HepG2 (cell line): Measurements from ENCODE around the gene CCDC116. TPM values are rescaled to one million over a fixed set of nuclear protein-coding genes. Genes with fewer than 3 reads are reported as not detected.

ENCODE experiments used
- AKNA ChIP-seq: sonication (generic); formaldehyde crosslinking; IDR thresholded peaks from 2 replicates; pipeline ENCODE4 v1.4.0; 2020; ENCODE audit warnings: missing genetic modification reagents, borderline replicate concordance
- NFAT5 ChIP-seq: sonication (generic); formaldehyde crosslinking; IDR thresholded peaks from 2 replicates; pipeline ENCODE4 v1.4.0; 2020; ENCODE audit warnings: missing genetic modification reagents
- SIN3B ChIP-seq: fragments of 150-350 bp; IDR thresholded peaks from 2 replicates; pipeline ENCODE4 v1.6.1; 2014; ENCODE audit warnings: low read length
- ZC3H13 ChIP-seq: sonication (generic); formaldehyde crosslinking; IDR thresholded peaks from 2 replicates; pipeline ENCODE4 v1.8.1; 2023; ENCODE audit warnings: mild to moderate bottlenecking, missing genetic modification reagents, moderate library complexity
- ZNF567 ChIP-seq: sonication (generic); formaldehyde crosslinking; IDR thresholded peaks from 2 replicates; pipeline ENCODE4 v1.8.1; 2023; ENCODE audit warnings: mild to moderate bottlenecking, missing genetic modification reagents, borderline replicate concordance
- polyA plus RNA-seq, 8 experiments: library from polyadenylated mRNA; depleted of rRNA in 3 of 8; stranded (reverse) in 7 of 8; unstranded in 1 of 8; fragments of >200 nt; fragmentation: Illumina TruSeq in 4 of 8; extraction: Trizol in 4 of 8; gene quantifications; 2 replicates each; pipeline versions ENCODE4 v1.2.1 to v1.2.3, GENCODE V29; 2011 to 2016; ENCODE audit warnings: low read depth in 4 of 8, missing spikeins in 1 of 8, mixed read lengths in 1 of 8; ENCODE audit not compliant: insufficient read depth in 1 of 8
- total RNA-seq, 5 experiments: library from RNA; depleted of rRNA; stranded (reverse); fragments of >200 nt; fragmentation: Illumina TruSeq; extraction: Trizol; gene quantifications; 2 replicates each; pipeline ENCODE4 v1.2.3, GENCODE V29; 2016; ENCODE audit warnings: low read depth in 1 of 5
- TF ChIP-seq, protein P1 (sequence below): sonication (generic); formaldehyde crosslinking; IDR thresholded peaks from 2 replicates; pipeline ENCODE4 v1.5.0; 2020; ENCODE audit warnings: missing genetic modification reagents
- TF ChIP-seq, protein P2 (sequence below): sonication (generic); formaldehyde crosslinking; IDR thresholded peaks from 2 replicates; pipeline ENCODE4 v1.8.1; 2023; ENCODE audit warnings: missing genetic modification reagents, inconsistent platforms, borderline replicate concordance
- TF ChIP-seq, protein P3 (sequence below): sonication (generic); formaldehyde crosslinking; IDR thresholded peaks from 2 replicates; pipeline ENCODE4 v1.4.0; 2020; ENCODE audit warnings: low read depth, missing genetic modification reagents
- TF ChIP-seq, protein P4 (sequence below): sonication (generic); formaldehyde crosslinking; IDR thresholded peaks from 2 replicates; pipeline ENCODE4 v1.4.0; 2020; ENCODE audit warnings: missing genetic modification reagents; ENCODE audit errors: not compliant biosample characterization

The CCDC116 gene
- total and polyA plus RNA-seq, 2 of the 13 experiments (the other 11 are each of a cell fraction or from before 2014, with no cell fraction given), result 0.15 to 0.33 TPM

DNA sequence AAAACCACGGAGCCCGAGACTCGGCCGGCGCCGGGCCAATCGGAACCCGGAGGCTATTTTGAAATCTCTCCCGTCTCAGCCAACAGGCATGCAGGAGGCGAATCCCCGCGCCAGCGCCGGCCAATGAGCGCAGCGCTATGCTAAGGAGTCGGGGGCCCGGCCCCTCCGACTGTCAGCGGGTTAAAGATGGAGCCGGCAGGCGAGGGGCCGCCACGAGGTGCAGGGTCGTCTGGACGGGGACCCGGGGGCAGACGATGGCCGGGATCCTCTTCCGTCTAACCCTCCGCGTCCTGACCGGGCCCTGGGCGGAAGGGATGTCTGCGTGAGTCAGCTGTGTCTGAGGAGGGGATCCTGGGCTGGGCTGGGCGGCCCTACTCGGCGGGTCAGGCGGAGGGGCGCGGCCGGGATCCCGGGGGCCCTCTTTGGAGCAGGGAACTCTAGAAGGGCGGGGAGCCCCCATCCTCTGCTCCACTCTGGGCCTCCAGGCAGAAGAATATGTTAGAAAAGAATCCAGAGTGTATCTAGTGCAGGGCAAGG lies 19.5 kb downstream of the CCDC116 start (continued):
- TF ChIP-seq NFAT5 (0 out of 2 replicates have a peak, but pooled peaks have one; percentile 25), ZC3H13 (no peak), AKNA (CRISPR knock-in tag) (no peak), ZNF567 (CRISPR knock-in tag) (no peak), SIN3B (no peak)
- TF ChIP-seq, protein P1, sequence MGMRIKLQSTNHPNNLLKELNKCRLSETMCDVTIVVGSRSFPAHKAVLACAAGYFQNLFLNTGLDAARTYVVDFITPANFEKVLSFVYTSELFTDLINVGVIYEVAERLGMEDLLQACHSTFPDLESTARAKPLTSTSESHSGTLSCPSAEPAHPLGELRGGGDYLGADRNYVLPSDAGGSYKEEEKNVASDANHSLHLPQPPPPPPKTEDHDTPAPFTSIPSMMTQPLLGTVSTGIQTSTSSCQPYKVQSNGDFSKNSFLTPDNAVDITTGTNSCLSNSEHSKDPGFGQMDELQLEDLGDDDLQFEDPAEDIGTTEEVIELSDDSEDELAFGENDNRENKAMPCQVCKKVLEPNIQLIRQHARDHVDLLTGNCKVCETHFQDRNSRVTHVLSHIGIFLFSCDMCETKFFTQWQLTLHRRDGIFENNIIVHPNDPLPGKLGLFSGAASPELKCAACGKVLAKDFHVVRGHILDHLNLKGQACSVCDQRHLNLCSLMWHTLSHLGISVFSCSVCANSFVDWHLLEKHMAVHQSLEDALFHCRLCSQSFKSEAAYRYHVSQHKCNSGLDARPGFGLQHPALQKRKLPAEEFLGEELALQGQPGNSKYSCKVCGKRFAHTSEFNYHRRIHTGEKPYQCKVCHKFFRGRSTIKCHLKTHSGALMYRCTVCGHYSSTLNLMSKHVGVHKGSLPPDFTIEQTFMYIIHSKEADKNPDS (CRISPR knock-in tag), result no peak
- TF ChIP-seq, protein P2, sequence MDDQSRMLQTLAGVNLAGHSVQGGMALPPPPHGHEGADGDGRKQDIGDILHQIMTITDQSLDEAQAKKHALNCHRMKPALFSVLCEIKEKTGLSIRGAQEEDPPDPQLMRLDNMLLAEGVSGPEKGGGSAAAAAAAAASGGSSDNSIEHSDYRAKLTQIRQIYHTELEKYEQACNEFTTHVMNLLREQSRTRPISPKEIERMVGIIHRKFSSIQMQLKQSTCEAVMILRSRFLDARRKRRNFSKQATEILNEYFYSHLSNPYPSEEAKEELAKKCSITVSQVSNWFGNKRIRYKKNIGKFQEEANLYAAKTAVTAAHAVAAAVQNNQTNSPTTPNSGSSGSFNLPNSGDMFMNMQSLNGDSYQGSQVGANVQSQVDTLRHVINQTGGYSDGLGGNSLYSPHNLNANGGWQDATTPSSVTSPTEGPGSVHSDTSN, result no peak
- TF ChIP-seq, protein P3, sequence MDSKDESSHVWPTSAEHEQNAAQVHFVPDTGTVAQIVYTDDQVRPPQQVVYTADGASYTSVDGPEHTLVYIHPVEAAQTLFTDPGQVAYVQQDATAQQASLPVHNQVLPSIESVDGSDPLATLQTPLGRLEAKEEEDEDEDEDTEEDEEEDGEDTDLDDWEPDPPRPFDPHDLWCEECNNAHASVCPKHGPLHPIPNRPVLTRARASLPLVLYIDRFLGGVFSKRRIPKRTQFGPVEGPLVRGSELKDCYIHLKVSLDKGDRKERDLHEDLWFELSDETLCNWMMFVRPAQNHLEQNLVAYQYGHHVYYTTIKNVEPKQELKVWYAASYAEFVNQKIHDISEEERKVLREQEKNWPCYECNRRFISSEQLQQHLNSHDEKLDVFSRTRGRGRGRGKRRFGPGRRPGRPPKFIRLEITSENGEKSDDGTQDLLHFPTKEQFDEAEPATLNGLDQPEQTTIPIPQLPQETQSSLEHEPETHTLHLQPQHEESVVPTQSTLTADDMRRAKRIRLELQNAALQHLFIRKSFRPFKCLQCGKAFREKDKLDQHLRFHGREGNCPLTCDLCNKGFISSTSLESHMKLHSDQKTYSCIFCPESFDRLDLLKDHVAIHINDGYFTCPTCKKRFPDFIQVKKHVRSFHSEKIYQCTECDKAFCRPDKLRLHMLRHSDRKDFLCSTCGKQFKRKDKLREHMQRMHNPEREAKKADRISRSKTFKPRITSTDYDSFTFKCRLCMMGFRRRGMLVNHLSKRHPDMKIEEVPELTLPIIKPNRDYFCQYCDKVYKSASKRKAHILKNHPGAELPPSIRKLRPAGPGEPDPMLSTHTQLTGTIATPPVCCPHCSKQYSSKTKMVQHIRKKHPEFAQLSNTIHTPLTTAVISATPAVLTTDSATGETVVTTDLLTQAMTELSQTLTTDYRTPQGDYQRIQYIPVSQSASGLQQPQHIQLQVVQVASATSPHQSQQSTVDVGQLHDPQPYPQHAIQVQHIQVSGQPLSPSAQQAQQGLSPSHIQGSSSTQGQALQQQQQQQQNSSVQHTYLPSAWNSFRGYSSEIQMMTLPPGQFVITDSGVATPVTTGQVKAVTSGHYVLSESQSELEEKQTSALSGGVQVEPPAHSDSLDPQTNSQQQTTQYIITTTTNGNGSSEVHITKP, result no peak
- TF ChIP-seq, protein P4, sequence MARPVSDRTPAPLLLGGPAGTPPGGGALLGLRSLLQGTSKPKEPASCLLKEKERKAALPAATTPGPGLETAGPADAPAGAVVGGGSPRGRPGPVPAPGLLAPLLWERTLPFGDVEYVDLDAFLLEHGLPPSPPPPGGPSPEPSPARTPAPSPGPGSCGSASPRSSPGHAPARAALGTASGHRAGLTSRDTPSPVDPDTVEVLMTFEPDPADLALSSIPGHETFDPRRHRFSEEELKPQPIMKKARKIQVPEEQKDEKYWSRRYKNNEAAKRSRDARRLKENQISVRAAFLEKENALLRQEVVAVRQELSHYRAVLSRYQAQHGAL (CRISPR knock-in tag), result no peak
